Activated CD4-positive, alpha-beta T cell treated with anti-CD3 and anti-CD28 coated beads, Interleukin-2, Interleukin-6, amounts not matched to agents 100 ng/mL and 50 ng/mL, durations not matched to agents 16 hours and 8 hours (primary cell): ENCODE measurements around the gene CNIH3.

Source experiments
- DNase-seq: peaks from one replicate; pipeline ENCODE4 v3.0.0-alpha.2; 2020

Gene CNIH3

GRCh38 chr1:224782281-224783000, 166.3 kb downstream of the CNIH3 start:
- no peak for DNase-seq

GRCh38 chr1:224783006-224783651, 167.0 kb downstream of the CNIH3 start:
- DNase-seq, result no peak

DNA sequence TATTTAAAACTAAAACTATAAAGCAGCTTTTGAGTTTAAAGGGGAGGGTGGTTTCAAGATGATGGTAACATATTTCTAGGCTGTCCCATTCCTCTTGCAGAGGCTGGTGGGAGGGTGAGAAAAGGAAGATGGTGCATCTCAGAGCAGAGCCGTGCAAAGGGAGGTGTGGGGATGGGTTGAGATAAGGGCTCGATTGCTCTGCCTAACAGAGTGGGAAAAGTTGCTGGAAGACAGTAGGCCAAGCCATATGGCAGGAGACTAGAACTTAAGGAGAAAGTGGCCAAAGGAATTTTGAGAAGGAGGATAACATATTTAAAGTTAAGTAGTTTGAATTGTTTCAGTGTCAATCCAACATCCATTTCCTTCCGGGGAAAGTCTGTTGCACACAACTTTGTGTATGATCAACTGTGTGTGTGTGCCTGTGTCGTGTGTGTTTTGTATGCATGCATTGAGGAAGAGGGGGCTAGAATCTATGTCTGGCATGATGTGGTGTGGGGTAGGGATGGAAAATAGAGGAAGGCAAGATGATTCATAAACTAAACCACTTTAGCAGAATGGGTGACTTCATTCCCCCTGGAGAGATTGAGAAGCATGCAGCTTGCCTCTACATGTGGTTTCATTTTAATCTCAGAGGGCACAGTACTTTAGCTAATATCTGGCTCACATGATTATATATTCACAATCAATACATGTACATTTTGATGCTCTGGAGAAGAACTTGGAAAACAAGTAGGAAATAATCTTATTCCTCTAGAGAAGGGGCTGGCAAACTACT, 168.3 kb downstream of the CNIH3 start:
- DNase-seq, result no peak

GRCh38 chr1:224785040-224785328, 168.9 kb downstream of the CNIH3 start:
- DNase-seq, result no peak

DNA sequence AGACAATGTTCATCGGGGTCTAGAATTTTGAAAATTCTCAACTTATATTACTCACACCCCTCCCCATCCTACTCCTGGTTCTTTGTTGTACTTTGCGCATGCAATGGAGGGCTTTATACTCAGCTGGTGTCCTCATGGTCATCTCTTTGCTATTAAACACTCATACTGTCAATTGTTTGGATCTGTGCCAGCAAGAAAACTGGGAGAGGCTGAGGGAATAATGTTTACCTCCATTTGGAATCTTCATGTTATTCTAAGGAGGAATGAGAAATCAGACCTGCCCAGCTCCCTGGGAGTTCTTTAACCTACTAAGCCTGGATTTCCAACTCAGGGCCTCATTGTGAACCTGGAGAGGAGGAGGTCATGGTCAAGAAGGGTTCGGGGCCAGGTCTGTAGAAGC, 169.5 kb downstream of the CNIH3 start:
- no peak for DNase-seq

DNA sequence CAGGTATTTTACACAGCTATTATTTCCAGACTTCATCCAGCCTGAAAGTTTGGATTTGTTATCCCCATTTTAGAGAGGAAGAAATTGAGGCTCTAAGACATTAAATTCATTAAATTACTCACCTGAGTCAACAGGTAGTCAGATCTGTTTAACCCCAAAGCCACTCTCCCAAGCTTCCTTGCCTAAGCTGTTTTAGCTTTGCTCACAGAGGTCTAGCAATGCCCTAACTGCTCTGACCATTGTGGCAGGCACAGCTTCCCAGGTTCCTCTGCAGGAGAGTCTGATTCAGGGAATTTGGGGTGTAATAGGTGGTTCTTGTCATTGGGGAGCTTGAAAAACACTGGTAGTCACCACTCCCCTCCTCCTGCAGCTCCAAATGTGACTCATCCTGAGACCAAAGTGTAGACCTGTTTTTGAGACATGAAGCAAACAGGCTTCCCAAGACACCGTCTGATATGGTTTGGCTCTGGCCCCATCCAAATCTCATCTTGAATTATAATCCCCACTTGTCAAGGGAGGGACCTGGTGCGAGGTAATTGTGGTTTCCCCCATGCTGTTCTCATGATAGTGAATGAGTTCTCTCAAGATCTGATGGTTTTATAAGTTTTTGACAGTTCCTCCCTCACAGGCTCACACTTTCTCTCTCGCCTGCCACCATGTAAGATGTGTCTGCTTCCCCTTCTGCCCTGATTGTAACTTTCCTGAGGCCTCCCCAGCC, 170.6 kb downstream of the CNIH3 start:
- no peak for DNase-seq

GRCh38 chr1:224789311-224789710, 173.2 kb downstream of the CNIH3 start:
- no peak for DNase-seq
